A673 (cell line): ENCODE measurements around the gene CNN1.

ENCODE experiments used
- CTCF ChIP-seq: fragments of 300-800, 200-600 bp; sonication (generic); conservative IDR thresholded peaks from 2 replicates; pipeline ENCODE4 v1.5.1; 2017; ENCODE audit warnings: low read depth, mild to moderate bottlenecking, antibody characterized with exemption, low read length, moderate library complexity, mixed read lengths
- EZH2 ChIP-seq: fragments of 200-600 bp; sonication (generic); IDR thresholded peaks from 2 replicates; pipeline ENCODE4 v1.6.1; 2017; ENCODE audit warnings: borderline replicate concordance, low read depth, mild to moderate bottlenecking, mixed read lengths, antibody characterized with exemption, low read length; ENCODE audit not compliant: poor library complexity, severe bottlenecking

GRCh38 chr19:11552666-11553372 lies 14.2 kb downstream of the CNN1 start:
- TF ChIP-seq CTCF (no peak), EZH2 (no peak)
